IMR-90 (cell line): ENCODE measurements around the gene RBM7. TPM values are rescaled to one million over a fixed set of nuclear protein-coding genes. Genes with fewer than 3 reads are reported as not detected.

Source experiments
- ATAC-seq: fragments of 200-7000 bp; cut with Tn5 transposase; 2 replicates; pipeline ENCODE4 v1.9.1; 2020; ENCODE audit warnings: low read depth, mild to moderate bottlenecking, moderate library complexity
- BruUV-seq: library from RNA; stranded (reverse); fragments of 400-500 nt; replicated peaks from 2 replicates; lab custom pipeline; 2021; lab: Mats Ljungman, UMichigan
- CTCF ChIA-PET: fragments of 300-600 bp; formaldehyde crosslinking; extraction: SDS; loops from one replicate; lab custom pipeline; 2021; ENCODE audit warnings: antibody characterized with exemption; lab: Yijun Ruan, JAX
- POLR2A ChIA-PET: fragments of 300-600 bp; sonication (Branson Sonifier 250); formaldehyde crosslinking; loops from one replicate; lab custom pipeline; 2022; ENCODE audit warnings: antibody characterized with exemption; ENCODE audit not compliant: unreplicated experiment; lab: Charles Lee
- DNase-seq: peaks from one replicate; pipeline ENCODE4 v3.0.0; 2013
- H2AFZ ChIP-seq: replicated peaks from 2 replicates; pipeline ENCODE3; 2013; ENCODE audit warnings: low read length, mild to moderate bottlenecking; ENCODE audit not compliant: poor library complexity
- H2AK5ac ChIP-seq: 2 replicates; pipeline ENCODE4 v1.6.1; 2013; ENCODE audit warnings: low read depth, low read length, inconsistent platforms
- H2AK9ac ChIP-seq: replicated peaks from 2 replicates; pipeline ENCODE3; 2013; ENCODE audit warnings: mild to moderate bottlenecking, low read depth, low read length, moderate library complexity; ENCODE audit not compliant: poor library complexity
- H2BK120ac ChIP-seq: 2 replicates; pipeline ENCODE4 v1.6.1; 2013; ENCODE audit warnings: low read depth, low read length, inconsistent platforms
- H2BK15ac ChIP-seq: 3 replicates; pipeline ENCODE4 v1.6.1; 2013; ENCODE audit warnings: low read depth, low read length, inconsistent platforms
- H2BK20ac ChIP-seq: 2 replicates; pipeline ENCODE4 v1.6.1; 2013; ENCODE audit warnings: low read depth, mild to moderate bottlenecking, inconsistent platforms, low read length, moderate library complexity
- H2BK5ac ChIP-seq: 2 replicates; pipeline ENCODE4 v1.6.1; 2013; ENCODE audit warnings: mild to moderate bottlenecking, low read depth, low read length, inconsistent platforms; ENCODE audit not compliant: poor library complexity, severe bottlenecking
- H3K14ac ChIP-seq: replicated peaks from 2 replicates; pipeline ENCODE4 v1.6.1; 2013; ENCODE audit warnings: low read depth, low read length, inconsistent platforms
- H3K18ac ChIP-seq: 2 replicates; pipeline ENCODE4 v1.6.1; 2013; ENCODE audit warnings: low read depth, low read length, control low read depth
- H3K23ac ChIP-seq: 2 replicates; pipeline ENCODE4 v1.6.1; 2013; ENCODE audit warnings: low read depth, low read length, inconsistent platforms
- H3K27ac ChIP-seq: 2 replicates; pipeline ENCODE4 v1.5.1; 2013; ENCODE audit warnings: mild to moderate bottlenecking, control low read depth, low read length; ENCODE audit not compliant: insufficient read depth
- H3K27me3 ChIP-seq: 2 replicates; pipeline ENCODE4 v1.6.1; 2013; ENCODE audit warnings: low read length; ENCODE audit not compliant: control insufficient read depth, insufficient read depth
- H3K36me3 ChIP-seq: 2 replicates; pipeline ENCODE4 v1.6.1; 2013; ENCODE audit warnings: low read length, mixed read lengths; ENCODE audit not compliant: control insufficient read depth, insufficient read depth
- H3K4ac ChIP-seq: 2 replicates; pipeline ENCODE4 v1.6.1; 2013; ENCODE audit warnings: low read depth, low read length, inconsistent platforms
- H3K4me1 ChIP-seq: 2 replicates; pipeline ENCODE4 v1.6.1; 2013; ENCODE audit warnings: low read length, mixed read lengths; ENCODE audit not compliant: control insufficient read depth, insufficient read depth
- H3K4me2 ChIP-seq: 2 replicates; pipeline ENCODE4 v1.6.1; 2013; ENCODE audit warnings: low read depth, mild to moderate bottlenecking, control low read depth, low read length, moderate library complexity
- H3K4me3 ChIP-seq: 2 replicates; pipeline ENCODE4 v1.5.1; 2013; ENCODE audit warnings: low read depth, mild to moderate bottlenecking, control low read depth, low read length, moderate library complexity; ENCODE audit not compliant: insufficient read depth
- H3K56ac ChIP-seq: 2 replicates; pipeline ENCODE4 v1.6.1; 2013; ENCODE audit warnings: low read length, inconsistent platforms; ENCODE audit not compliant: insufficient read depth; ENCODE audit errors: extremely low read depth
- H3K79me1 ChIP-seq, 2 experiments: 2 replicates each; pipeline ENCODE4 v1.6.1; 2013; ENCODE audit warnings: low read length in 2 of 2, inconsistent platforms in 1 of 2, low read depth in 1 of 2
- H3K9ac ChIP-seq: 2 replicates; pipeline ENCODE4 v1.6.1; 2013; ENCODE audit warnings: low read depth, low read length, control low read depth
- H3K9me1 ChIP-seq: 2 replicates; pipeline ENCODE4 v1.6.1; 2013; ENCODE audit warnings: low read length, inconsistent platforms; ENCODE audit not compliant: insufficient read depth
- H3K9me3 ChIP-seq: 2 replicates; pipeline ENCODE4 v1.6.1; 2013; ENCODE audit warnings: low read length; ENCODE audit not compliant: control insufficient read depth, insufficient read depth
- H4K20me1 ChIP-seq: 2 replicates; pipeline ENCODE4 v1.6.1; 2013; ENCODE audit warnings: low read length, inconsistent platforms; ENCODE audit not compliant: insufficient read depth
- H4K5ac ChIP-seq: 2 replicates; pipeline ENCODE4 v1.6.1; 2013; ENCODE audit warnings: mild to moderate bottlenecking, low read depth, low read length, control low read depth
- H4K8ac ChIP-seq, 2 experiments: 2 replicates each; pipeline ENCODE4 v1.6.1; 2013; ENCODE audit warnings: low read depth in 2 of 2, low read length in 2 of 2, control low read depth in 1 of 2, inconsistent platforms in 1 of 2
- H4K91ac ChIP-seq: 2 replicates; pipeline ENCODE4 v1.6.1; 2013; ENCODE audit warnings: low read depth, low read length, inconsistent platforms; ENCODE audit not compliant: insufficient read depth
- BHLHE40 ChIP-seq: fragments of 150-350 bp; IDR thresholded peaks from 2 replicates; pipeline ENCODE4 v1.6.1; 2016; ENCODE audit warnings: mild to moderate bottlenecking, low read depth, low read length
- CEBPB ChIP-seq: IDR thresholded peaks from 2 replicates; pipeline ENCODE4 v1.6.1; 2012; ENCODE audit warnings: low read depth, low read length, improper control_type of control experiment
- MAFK ChIP-seq: IDR thresholded peaks from 2 replicates; pipeline ENCODE4 v1.6.1; 2012; ENCODE audit warnings: low read depth, low read length, improper control_type of control experiment
- POLR2A ChIP-seq: IDR thresholded peaks from 2 replicates; pipeline ENCODE4 v1.6.1; 2012; ENCODE audit warnings: mild to moderate bottlenecking, low read depth, low read length
- RAD21 ChIP-seq: IDR thresholded peaks from 2 replicates; pipeline ENCODE4 v1.6.1; 2012; ENCODE audit warnings: low read length, improper control_type of control experiment
- RFX5 ChIP-seq: IDR thresholded peaks from 2 replicates; pipeline ENCODE4 v1.8.0; 2012; ENCODE audit warnings: low read depth, mild to moderate bottlenecking, low read length, moderate library complexity
- SMC3 ChIP-seq: fragments of 150-350 bp; IDR thresholded peaks from 2 replicates; pipeline ENCODE4 v1.6.1; 2016; ENCODE audit warnings: low read depth, mild to moderate bottlenecking, antibody characterized with exemption, low read length, moderate library complexity
- WGBS, 2 experiments: methylation state at CpG; one replicate each; pipeline versions ENCODE4 v1.1.5 to v1.1.7; 2013; ENCODE audit warnings: missing lambda C conversion rate in 2 of 2; ENCODE audit not compliant: insufficient read length in 1 of 2; ENCODE audit errors: extremely low coverage in 2 of 2; 5-methylcytosine and 5-hydroxymethylcytosine counted together
- dilution Hi-C: fragments of 300-500 bp; cut with HindIII; formaldehyde crosslinking; loops from one replicate; pipeline ENCODE4 v1.14.3; 2018; ENCODE audit warnings: low sequenced_read_pairs; ENCODE audit not compliant: unreplicated experiment
- in situ Hi-C: fragments of 300-500 bp; cut with MboI; formaldehyde crosslinking; loops from 3 replicates; pipeline ENCODE4 v1.14.3; 2019; ENCODE audit warnings: low sequenced_read_pairs, inconsistent platforms, mixed read lengths
- intact Hi-C: fragments of 100-400 bp; cut with micrococcal nuclease; formaldehyde crosslinking; loops from 2 replicates; pipeline ENCODE4 v1.10.0; 2022
- polyA plus RNA-seq, 3 experiments: library from polyadenylated mRNA; depleted of rRNA; stranded (reverse); fragments of >200 nt; gene quantifications; 2 replicates each; pipeline ENCODE4 v1.2.3, GENCODE V29; 2012; ENCODE audit warnings: low replicate concordance in 1 of 3
- total RNA-seq: library from RNA; depleted of rRNA; stranded (reverse); fragments of >200 nt; gene quantifications from 2 replicates; pipeline ENCODE4 v1.2.3, GENCODE V29; 2012
- TF ChIP-seq, protein P1 (sequence below): fragments of 150-350 bp; IDR thresholded peaks from 2 replicates; pipeline ENCODE4 v1.6.1; 2016; ENCODE audit warnings: low read depth, mild to moderate bottlenecking, low read length, moderate library complexity, borderline replicate concordance

RBM7 gene
- total and polyA plus RNA-seq, 2 of the 4 experiments (the other 2 are of a cell fraction) = 27.8 to 111 TPM

DNA sequence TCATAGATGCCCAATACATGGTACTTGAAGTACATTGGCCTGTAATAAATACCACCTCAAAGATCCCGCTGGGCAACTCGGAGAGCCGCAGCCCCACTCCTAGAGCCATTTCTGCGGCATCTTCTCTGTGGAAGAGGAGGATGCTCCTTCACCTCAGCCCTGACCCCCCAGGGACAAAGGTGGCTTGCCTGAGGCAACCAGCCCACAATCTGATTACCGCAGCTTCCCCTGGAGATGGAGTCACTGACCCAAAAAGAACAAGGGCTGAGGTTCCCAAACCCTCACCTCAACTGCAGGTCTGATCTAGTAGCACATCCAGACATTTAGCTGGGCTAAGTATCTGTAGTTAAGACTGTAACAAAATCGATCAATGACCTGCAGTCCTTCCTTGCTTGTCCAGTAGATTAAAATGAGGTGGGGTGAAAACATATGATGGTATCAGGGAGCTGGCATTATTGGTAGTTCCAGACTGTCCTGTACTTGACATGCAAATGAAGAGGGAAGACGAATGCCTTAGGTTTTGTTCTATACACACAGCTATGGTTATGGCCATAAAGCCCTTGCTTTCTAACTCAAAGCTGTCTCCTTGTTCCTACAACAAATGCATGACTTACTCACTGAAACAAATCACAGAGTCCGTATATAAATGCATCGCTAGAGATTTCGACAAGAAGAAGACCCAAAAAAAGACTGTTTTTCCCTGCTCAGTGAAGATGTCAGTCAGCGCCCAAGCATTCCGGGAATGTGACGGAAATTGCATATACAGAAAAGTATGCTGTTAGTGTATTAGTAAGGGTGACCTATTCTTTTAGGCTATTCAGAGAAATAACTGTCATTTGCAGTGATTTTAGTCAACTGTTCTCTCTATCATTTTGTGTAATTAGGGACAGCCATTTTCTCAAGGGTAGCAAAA, 33.9 kb upstream of the RBM7 start:
- DNase-seq = peak; percentile 92
- WGBS, 2 experiments = 29% methylated on average over 4 of the region's 13 CpGs; no CpG with 5 or more reads in 1 of the 2 experiments

More for the DNA sequence above, 33.9 kb upstream of the RBM7 start:
- TF ChIP-seq, protein P1, sequence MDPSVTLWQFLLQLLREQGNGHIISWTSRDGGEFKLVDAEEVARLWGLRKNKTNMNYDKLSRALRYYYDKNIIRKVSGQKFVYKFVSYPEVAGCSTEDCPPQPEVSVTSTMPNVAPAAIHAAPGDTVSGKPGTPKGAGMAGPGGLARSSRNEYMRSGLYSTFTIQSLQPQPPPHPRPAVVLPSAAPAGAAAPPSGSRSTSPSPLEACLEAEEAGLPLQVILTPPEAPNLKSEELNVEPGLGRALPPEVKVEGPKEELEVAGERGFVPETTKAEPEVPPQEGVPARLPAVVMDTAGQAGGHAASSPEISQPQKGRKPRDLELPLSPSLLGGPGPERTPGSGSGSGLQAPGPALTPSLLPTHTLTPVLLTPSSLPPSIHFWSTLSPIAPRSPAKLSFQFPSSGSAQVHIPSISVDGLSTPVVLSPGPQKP = no peak
- TF ChIP-seq RFX5 (no peak), POLR2A (peak; percentile 40; the same call in 1 of the 2 replicates), MAFK (peak; percentile 5; the same call in 1 of the 2 replicates), SMC3 (no peak), CEBPB (peak; percentile 47; the same call in 1 of the 2 replicates), RAD21 (no peak), BHLHE40 (no peak)
- H3K18ac ChIP-seq = peak overlapping the region; percentile 100
- intact Hi-C loops = loop anchor here (1.0 kb wide), 1 partner anchor 34 kb away; the partner anchor contains the start of genes C11orf71 and RBM7
- ATAC-seq = peak; percentile 87
- H2BK20ac ChIP-seq = peak overlapping the region; percentile 100
- peak overlapping the region; percentile 100 for H3K4ac ChIP-seq
- POLR2A ChIA-PET = interaction anchor here (1.4 kb wide), 1 partner anchor 10 kb away, joined by 3 read pairs; no protein-coding TSS in a partner anchor
- in situ Hi-C loops = no loop called here
- peak overlapping the region; percentile 99 for H2BK5ac ChIP-seq
- peak overlapping the region; percentile 70 for H2AFZ ChIP-seq
- BruUV-seq = TSS peak; percentile 99
- H3K4me2 ChIP-seq = peak overlapping the region; percentile 91
- peak overlapping the region; percentile 99 for H2AK9ac ChIP-seq
- no peaks in the 10 kb centered on the region for H4K20me1 ChIP-seq
- peak overlapping the region; percentile 99 for H2AK5ac ChIP-seq
- H3K14ac ChIP-seq = peak overlapping the region; percentile 100
- H4K5ac ChIP-seq = peak overlapping the region; percentile 100
- dilution Hi-C loops = no loop called here
- H4K8ac ChIP-seq = peak overlapping the region; percentile 97 to 98
- peak overlapping the region; percentile 98 for H2BK15ac ChIP-seq
- H3K4me1 ChIP-seq = peaks cover 22% of the 10 kb centered on the region
- H3K4me3 ChIP-seq = no peak overlapping the region
- no peaks in the 10 kb centered on the region for H3K9me3 ChIP-seq
- peaks cover 19% of the 10 kb centered on the region for H3K9me1 ChIP-seq
- peak overlapping the region; percentile 99 for H2BK120ac ChIP-seq
- peak overlapping the region; percentile 100 for H4K91ac ChIP-seq
- peak overlapping the region; percentile 99 for H3K56ac ChIP-seq
- H3K9ac ChIP-seq = peak overlapping the region; percentile 87
- CTCF ChIA-PET = interaction anchor here (0.6 to 1.2 kb wide), 4 partner anchors 16 to 488 kb away, joined by 3 read pairs; no protein-coding TSS in a partner anchor
- H3K27ac ChIP-seq = peak overlapping the region; percentile 100
- peaks cover 0 to 8% of the 10 kb centered on the region in 2 experiments; a peak in 2 of 4 replicates for H3K79me1 ChIP-seq
- peak overlapping the region; percentile 100 for H3K23ac ChIP-seq
- H3K27me3 ChIP-seq = no peaks in the 10 kb centered on the region
- H3K36me3 ChIP-seq = no peaks in the 10 kb centered on the region
